ENCODE results near the gene DPH5.

DPH5 gene

GRCh38 chr1:101013776-101014175, 11.8 kb downstream of the DPH5 start:
- Histone ChIP-seq H3K36me3 (ENCODE audit: insufficient read depth, insufficient read length, low read length) (peaks cover 72% of the 10 kb centered on the region), H3K27me3 (ENCODE audit: insufficient read depth, insufficient read length) (no peaks in the 10 kb centered on the region)

DNA sequence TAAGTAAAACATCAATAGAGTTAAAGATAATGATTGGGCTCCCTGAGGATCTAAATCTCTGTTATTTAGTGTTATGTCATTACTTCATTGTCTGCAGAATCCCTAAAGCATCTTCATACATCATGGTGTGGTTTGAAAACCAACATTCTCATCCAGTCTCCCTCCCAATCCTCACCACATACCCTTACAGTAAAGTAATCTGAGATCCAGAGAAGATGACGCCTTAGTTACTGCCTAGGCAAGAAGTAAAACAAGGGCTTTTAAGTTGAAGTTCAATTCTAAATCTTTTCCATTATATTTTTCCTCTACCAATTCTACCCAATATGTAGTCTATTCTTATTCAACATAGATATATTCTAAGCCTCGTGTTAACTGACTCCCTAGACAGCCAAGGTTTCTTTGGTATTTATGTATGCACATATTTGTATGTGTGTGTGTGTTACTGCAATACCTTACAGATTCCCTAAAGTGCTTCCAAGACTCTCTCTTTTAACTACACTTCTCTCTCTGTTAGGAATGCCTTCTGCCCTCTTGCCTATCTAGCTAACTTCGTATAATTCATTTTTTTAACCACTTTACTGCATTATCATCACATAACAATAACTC, 17.3 kb downstream of the DPH5 start:
- Histone ChIP-seq H3K9ac (ENCODE audit: insufficient read length, low read depth) (no peak overlapping the region), H3K9me3 (ENCODE audit: insufficient read depth, low read length) (no peaks in the 10 kb centered on the region), H3K4me1 (ENCODE audit: insufficient read depth, insufficient read length) (no peaks in the 10 kb centered on the region), H3K27me3 (ENCODE audit: insufficient read depth, insufficient read length) (no peaks in the 10 kb centered on the region), H3K4me3 (ENCODE audit: insufficient read length, low read depth) (no peak overlapping the region), H3K36me3 (ENCODE audit: insufficient read depth, insufficient read length, low read length) (peaks cover 40% of the 10 kb centered on the region)
- no peak for DNase-seq (ENCODE audit: low read depth, low spot score)
- TF ChIP-seq SUZ12 (IDR thresholded peaks at IDR 0.05; ENCODE audit: extremely low read depth, insufficient read depth, insufficient read length) (no peak), ZNF274 (IDR thresholded peaks at IDR 0.05; ENCODE audit: low read depth, low read length) (no peak), YY1 (IDR thresholded peaks at IDR 0.05; ENCODE audit: insufficient read depth, insufficient read length) (no peak)

More at GRCh38 chr1:101013776-101014175, 11.8 kb downstream of the DPH5 start:
- TF ChIP-seq ZNF274 (IDR thresholded peaks at IDR 0.05; ENCODE audit: low read depth, low read length), result no peak
- TF ChIP-seq SUZ12 (IDR thresholded peaks at IDR 0.05; ENCODE audit: extremely low read depth, insufficient read depth, insufficient read length), result no peak
- TF ChIP-seq YY1 (IDR thresholded peaks at IDR 0.05; ENCODE audit: insufficient read depth, insufficient read length), result no peak
- no peak overlapping the region for H3K9ac ChIP-seq (ENCODE audit: insufficient read length, low read depth)
- no peak for DNase-seq (ENCODE audit: low read depth, low spot score)
- no peak overlapping the region for H3K4me3 ChIP-seq (ENCODE audit: insufficient read length, low read depth)
- H3K4me1 ChIP-seq (ENCODE audit: insufficient read depth, insufficient read length), result no peaks in the 10 kb centered on the region
- no peaks in the 10 kb centered on the region for H3K9me3 ChIP-seq (ENCODE audit: insufficient read depth, low read length)

DNA sequence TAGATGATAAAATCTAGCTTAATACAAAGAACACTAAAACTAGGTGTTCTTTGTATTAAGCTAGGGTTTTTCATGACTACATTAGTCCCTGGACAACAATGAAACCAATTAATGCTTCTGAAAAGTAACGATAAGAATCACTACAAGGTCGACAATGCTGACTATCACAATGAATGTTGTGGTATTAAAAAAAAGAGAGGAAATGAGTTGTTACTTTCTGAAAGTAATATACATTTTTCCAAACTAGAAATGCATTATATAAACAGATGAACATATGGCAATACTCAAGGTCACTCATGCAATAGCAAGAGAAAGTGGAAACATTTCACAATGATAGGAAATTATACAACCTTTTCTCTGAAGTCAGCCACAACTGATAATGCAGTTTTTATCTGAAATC, 19.0 kb downstream of the DPH5 start:
- TF ChIP-seq ZNF274 (IDR thresholded peaks at IDR 0.05; ENCODE audit: low read depth, low read length) (no peak), YY1 (IDR thresholded peaks at IDR 0.05; ENCODE audit: insufficient read depth, insufficient read length) (no peak), SUZ12 (IDR thresholded peaks at IDR 0.05; ENCODE audit: extremely low read depth, insufficient read depth, insufficient read length) (no peak)
- no peak overlapping the region for H3K4me3 ChIP-seq (ENCODE audit: insufficient read length, low read depth)
- H3K27me3 ChIP-seq (ENCODE audit: insufficient read depth, insufficient read length), result no peaks in the 10 kb centered on the region
- H3K9me3 ChIP-seq (ENCODE audit: insufficient read depth, low read length), result no peaks in the 10 kb centered on the region
- H3K4me1 ChIP-seq (ENCODE audit: insufficient read depth, insufficient read length), result no peaks in the 10 kb centered on the region
- peaks cover 28% of the 10 kb centered on the region for H3K36me3 ChIP-seq (ENCODE audit: insufficient read depth, insufficient read length, low read length)
- DNase-seq (ENCODE audit: low read depth, low spot score), result no peak
- no peak overlapping the region for H3K9ac ChIP-seq (ENCODE audit: insufficient read length, low read depth)

DNA sequence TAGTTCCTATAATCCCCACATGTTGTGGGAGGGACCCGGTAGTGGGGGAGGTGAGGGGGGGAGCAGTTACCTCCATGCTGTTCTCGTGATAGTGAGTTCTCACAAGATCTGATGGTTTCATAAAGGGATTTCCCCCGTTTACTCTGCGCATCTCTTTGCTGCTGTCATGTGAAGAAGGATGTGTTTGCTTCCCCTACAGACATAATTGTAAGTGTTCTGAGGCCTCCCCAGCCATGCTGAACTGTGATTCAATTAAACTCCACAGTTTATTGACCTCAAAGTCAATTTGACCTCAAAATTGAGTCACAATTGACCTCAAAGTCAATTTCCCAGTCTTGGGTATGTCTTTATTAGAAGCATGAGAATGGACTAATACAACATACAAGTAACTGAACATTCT, 19.7 kb downstream of the DPH5 start:
- TF ChIP-seq SUZ12 (IDR thresholded peaks at IDR 0.05; ENCODE audit: extremely low read depth, insufficient read depth, insufficient read length) (no peak), YY1 (IDR thresholded peaks at IDR 0.05; ENCODE audit: insufficient read depth, insufficient read length) (no peak), ZNF274 (IDR thresholded peaks at IDR 0.05; ENCODE audit: low read depth, low read length) (no peak)
- Histone ChIP-seq H3K9ac (ENCODE audit: insufficient read length, low read depth) (no peak overlapping the region), H3K36me3 (ENCODE audit: insufficient read depth, insufficient read length, low read length) (peaks cover 28% of the 10 kb centered on the region), H3K9me3 (ENCODE audit: insufficient read depth, low read length) (no peaks in the 10 kb centered on the region), H3K4me1 (ENCODE audit: insufficient read depth, insufficient read length) (no peaks in the 10 kb centered on the region), H3K4me3 (ENCODE audit: insufficient read length, low read depth) (no peak overlapping the region), H3K27me3 (ENCODE audit: insufficient read depth, insufficient read length) (no peaks in the 10 kb centered on the region)
- no peak for DNase-seq (ENCODE audit: low read depth, low spot score)

- H3K27me3 ChIP-seq (ENCODE audit: insufficient read depth, insufficient read length), result no peaks in the 10 kb centered on the region
- H3K9ac ChIP-seq (ENCODE audit: insufficient read length, low read depth), result no peak overlapping the region
- H3K4me3 ChIP-seq (ENCODE audit: insufficient read length, low read depth), result no peak overlapping the region
- TF ChIP-seq SUZ12 (IDR thresholded peaks at IDR 0.05; ENCODE audit: extremely low read depth, insufficient read depth, insufficient read length) (no peak), YY1 (IDR thresholded peaks at IDR 0.05; ENCODE audit: insufficient read depth, insufficient read length) (no peak), ZNF274 (IDR thresholded peaks at IDR 0.05; ENCODE audit: low read depth, low read length) (no peak)
- H3K36me3 ChIP-seq (ENCODE audit: insufficient read depth, insufficient read length, low read length), result peaks cover 31% of the 10 kb centered on the region
- no peak for DNase-seq (ENCODE audit: low read depth, low spot score)
- no peaks in the 10 kb centered on the region for H3K9me3 ChIP-seq (ENCODE audit: insufficient read depth, low read length)
- no peaks in the 10 kb centered on the region for H3K4me1 ChIP-seq (ENCODE audit: insufficient read depth, insufficient read length)
Observed at GRCh38 chr1:101005183-101005582, 20.4 kb downstream of the DPH5 start.

GRCh38 chr1:101004670-101005069, 20.9 kb downstream of the DPH5 start:
- Histone ChIP-seq H3K36me3 (ENCODE audit: insufficient read depth, insufficient read length, low read length) (peaks cover 32% of the 10 kb centered on the region), H3K9me3 (ENCODE audit: insufficient read depth, low read length) (no peaks in the 10 kb centered on the region), H3K4me3 (ENCODE audit: insufficient read length, low read depth) (no peak overlapping the region), H3K27me3 (ENCODE audit: insufficient read depth, insufficient read length) (no peaks in the 10 kb centered on the region), H3K9ac (ENCODE audit: insufficient read length, low read depth) (no peak overlapping the region), H3K4me1 (ENCODE audit: insufficient read depth, insufficient read length) (no peaks in the 10 kb centered on the region)
- DNase-seq (ENCODE audit: low read depth, low spot score), result no peak
- no peak for TF ChIP-seq SUZ12 (IDR thresholded peaks at IDR 0.05; ENCODE audit: extremely low read depth, insufficient read depth, insufficient read length)

DNA sequence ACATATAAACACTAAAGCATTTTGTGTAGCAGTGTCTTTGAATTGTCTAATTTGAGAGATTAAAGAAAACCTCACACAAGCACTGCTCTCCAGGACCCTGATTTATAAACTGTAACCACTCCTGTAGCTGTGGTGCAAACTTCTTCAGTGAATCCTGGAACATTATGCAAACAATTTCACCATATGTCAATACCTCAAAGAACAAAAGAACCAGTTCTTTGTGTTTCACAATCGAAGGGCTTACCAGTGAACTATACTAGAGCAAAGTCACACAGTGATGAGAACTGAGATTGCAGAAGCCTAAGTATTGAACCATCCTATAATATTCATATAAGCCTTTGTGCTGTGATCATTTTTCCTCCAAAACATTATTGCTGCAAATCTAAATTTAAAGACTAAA, 21.5 kb downstream of the DPH5 start:
- H3K4me1 ChIP-seq (ENCODE audit: insufficient read depth, insufficient read length), result no peaks in the 10 kb centered on the region
- no peak for DNase-seq (ENCODE audit: low read depth, low spot score)
- H3K4me3 ChIP-seq (ENCODE audit: insufficient read length, low read depth), result no peak overlapping the region
- no peak overlapping the region for H3K9ac ChIP-seq (ENCODE audit: insufficient read length, low read depth)
- H3K27me3 ChIP-seq (ENCODE audit: insufficient read depth, insufficient read length), result no peaks in the 10 kb centered on the region
- H3K9me3 ChIP-seq (ENCODE audit: insufficient read depth, low read length), result no peaks in the 10 kb centered on the region
- TF ChIP-seq SUZ12 (IDR thresholded peaks at IDR 0.05; ENCODE audit: extremely low read depth, insufficient read depth, insufficient read length) (no peak), YY1 (IDR thresholded peaks at IDR 0.05; ENCODE audit: insufficient read depth, insufficient read length) (no peak), ZNF274 (IDR thresholded peaks at IDR 0.05; ENCODE audit: low read depth, low read length) (no peak)
- H3K36me3 ChIP-seq (ENCODE audit: insufficient read depth, insufficient read length, low read length), result peaks cover 32% of the 10 kb centered on the region

Measured in NT2/D1 (cell line).